ENCODE data around the gene CFAP74.

The CFAP74 gene

DNA sequence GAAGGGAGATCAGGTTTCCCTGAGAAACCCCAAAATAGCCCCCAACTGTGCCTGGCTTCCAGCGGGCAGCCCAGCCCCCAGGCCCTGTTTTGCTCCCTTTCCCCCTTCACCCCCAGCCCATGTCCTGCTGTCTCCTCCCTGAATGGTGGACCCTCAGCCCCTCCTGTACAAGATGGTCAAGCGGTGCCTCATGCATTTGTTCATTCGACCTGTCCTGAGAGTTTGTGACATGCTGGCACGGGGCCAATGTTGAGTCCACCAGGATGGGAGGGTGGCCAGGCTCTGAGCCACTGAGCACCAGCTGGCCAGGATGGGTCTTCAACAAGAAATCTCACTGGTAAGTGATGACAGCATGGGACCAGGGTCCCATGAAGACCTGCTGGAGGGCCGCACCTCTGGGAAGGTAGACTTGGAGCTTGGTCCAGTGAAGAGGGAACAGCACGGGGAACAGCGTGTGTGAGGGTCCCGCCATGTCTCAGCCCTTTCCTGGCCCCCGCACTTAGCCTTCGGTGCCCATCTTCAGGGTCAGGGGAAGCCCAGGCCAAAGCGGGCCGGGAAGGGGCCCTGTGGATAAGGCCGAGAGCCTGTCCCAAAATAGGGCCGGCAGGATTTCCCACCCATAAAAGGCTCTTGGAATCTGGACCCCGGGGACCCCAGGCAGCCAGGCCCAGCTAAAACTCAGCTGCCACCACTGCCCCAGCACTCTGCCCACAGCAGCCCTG lies 88.5 kb downstream of the CFAP74 start, which contains the start of gene CALML6:
Gene CALML6 (plus strand): TSS at position 290 of the 722 bp plus-strand sequence. CDS start 21 bp downstream, at position 311.
- no peak for DNase-seq (ENCODE audit: low read depth)

DNA sequence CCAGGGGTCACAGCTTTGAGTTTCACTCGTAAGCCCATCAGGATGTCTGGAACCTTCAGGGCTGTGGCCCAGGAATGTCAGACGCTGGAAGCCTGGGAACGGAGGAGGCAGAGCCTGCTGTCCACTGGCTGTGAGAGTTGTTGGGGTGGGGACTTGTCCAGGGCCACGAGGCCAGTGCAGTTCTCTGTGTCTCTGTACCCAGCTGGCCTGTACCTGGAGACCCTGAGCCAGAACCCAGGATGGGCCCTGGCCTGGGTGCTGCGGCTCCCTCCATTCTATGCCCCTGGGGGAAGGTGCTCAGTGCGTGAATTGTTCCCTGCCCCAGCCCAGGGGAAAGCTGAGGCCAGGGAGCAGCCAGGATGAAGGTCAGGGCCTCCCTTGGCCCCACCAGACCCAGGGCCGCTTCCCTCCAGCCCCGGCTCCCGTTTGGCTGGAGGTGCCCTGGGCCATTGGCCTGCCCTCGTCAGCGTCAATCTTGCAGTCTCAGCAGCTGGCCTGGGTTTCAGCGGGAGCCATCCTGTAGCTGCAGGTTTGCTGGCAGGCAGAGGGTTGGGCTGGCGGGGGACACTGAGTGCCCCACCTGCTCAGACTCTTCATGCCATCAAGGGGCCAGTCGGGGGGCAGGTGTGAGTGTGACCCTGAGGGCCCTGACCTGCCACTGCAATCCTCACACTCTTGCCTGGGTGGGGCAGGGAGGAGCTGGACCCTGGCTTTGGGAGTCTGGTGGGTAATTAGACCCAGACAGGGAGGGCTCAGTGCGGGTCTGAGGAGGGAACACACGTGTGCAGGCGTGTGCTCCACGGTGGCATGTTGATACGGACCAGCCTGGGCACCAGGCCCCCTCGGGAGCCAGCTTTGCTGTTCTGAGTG lies 89.2 kb downstream of the CFAP74 start:
- no peak for DNase-seq (ENCODE audit: low read depth)

DNA sequence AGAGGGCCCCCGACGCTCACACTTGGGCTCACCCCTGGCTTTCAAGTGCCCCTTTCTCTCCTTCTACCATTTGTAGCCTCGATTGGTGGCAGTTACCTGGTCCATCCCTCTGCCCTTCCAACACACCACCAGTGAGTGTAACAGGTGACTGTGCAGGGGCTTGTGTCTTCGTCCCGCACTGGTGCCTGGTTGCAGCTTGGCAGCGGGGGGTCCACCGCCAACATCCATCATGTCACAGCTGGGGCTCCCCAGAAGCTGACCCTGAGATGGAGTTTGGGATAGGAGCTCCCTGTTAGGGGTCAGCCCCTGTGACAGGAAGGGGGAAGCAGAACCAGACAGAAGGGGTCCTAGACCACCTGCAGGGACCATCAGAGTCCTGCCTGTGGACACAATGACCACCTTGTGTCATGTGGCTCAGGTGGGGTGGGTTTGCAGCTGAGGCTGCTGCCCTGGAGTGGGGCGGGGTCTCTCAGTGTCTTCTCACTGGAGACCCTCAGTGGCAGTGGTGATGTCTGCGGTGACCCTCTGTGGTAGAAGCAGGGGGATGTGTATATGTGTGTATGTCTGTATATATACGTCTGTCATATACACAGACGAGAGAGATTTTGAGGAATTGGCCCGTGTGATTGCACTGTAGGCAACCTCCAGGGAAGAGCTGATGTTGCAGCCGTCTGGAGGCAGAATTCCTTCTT lies 92.1 kb downstream of the CFAP74 start:
- DNase-seq (ENCODE audit: low read depth): no peak

DNA sequence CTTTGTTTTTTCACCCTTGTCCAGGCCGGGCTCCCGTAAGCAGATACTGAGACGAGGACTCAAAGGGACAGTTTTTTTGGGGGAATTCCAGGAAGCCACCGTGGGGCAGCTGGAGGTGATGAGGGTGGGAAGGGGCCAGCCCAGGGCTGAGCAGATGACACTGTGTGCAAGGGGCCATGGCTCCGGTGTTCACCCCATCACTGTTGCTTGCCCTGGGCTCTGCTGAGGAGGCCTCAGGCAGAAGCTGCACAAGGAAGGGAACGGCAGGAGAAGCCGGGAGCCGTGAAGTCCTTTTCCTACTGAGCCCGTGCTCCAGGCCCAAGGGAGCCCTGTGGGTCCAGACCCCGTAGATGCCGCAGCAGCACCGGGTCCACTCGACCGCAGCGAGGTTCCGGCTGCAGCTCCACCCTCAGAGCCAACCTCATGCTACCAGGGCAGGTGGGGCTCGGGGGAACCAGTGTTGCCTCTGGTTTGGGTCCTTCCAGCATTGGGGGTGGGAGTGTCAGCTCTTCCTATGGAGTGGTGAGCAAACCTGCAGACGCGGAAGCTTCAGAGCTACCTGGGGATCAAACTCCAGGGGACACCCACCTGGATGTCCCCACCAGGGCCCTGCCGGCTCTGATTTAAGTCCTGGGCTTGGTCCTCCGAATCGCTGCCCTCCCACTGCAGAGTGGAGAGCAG lies 92.8 kb downstream of the CFAP74 start:
- DNase-seq (ENCODE audit: low read depth): no peak

DNA sequence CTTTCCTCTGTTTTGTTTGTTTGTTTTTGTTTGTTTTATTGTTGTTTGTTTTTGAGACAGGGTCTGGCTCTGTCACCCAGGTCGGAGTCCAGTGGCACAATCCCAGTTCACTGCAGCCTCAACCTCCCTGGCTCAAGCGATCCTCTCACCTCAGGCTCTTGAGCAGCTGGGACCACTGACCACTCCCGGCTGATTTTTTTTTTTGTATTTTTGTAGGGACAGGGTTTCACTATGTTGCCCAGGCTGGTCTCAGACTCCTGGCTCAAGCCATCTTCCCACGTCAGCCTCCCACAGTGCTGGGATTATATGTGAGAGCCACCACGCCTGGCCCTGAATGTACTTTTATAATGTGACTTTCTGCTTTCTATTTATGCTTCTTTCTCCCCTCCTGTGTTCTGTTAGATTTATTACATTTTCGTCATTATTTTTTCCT lies 93.5 kb downstream of the CFAP74 start:
- no peak for DNase-seq (ENCODE audit: low read depth)

DNA sequence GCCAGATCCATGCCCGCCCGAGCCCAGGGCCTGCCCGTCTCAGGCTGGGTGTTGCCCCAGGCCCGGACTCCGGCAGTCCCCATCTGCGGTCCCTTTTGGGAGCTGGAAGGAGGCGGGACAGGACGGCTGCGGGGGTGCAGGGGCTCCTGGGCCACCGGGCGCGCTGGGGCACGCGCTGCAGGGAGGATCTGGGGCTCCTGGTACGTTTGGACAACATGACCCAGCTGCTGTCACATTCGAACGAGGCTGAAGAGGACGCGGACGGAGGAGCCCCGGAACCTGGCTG lies 95.1 kb downstream of the CFAP74 start:
- no peak for DNase-seq (ENCODE audit: low read depth)

DNA sequence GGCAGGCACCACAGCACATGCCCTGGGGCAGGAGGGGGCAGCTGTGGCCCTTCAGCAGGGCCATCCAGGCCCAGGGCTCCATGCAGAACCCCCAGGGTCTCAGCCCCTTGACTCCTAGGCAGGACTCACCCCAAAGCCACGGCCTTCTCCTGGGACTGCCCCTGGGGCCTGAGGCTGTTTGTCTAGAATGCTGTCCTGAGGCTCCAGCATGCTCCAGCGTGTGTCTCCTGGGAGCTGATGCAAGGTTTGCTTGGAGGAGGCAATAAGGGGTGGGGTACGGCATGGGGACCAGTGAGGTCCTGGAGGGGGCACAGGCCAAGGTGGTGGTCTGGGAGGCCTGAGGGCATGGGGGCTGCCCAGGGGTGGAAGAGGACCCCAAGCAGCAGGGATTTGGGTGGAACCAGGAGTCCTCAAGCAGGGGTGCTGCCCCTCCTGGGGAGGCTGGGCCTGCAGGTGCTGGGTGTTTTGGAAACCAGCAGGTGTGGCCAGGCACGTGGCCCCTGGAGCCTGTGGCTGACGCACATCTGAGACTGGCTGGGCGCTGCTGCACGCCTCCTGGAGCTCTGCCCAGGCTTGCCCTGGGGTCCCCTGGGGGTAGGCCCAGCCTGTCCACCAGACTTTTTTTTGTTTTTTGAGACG lies 96.4 kb downstream of the CFAP74 start:
- no peak for DNase-seq (ENCODE audit: low read depth)

DNA sequence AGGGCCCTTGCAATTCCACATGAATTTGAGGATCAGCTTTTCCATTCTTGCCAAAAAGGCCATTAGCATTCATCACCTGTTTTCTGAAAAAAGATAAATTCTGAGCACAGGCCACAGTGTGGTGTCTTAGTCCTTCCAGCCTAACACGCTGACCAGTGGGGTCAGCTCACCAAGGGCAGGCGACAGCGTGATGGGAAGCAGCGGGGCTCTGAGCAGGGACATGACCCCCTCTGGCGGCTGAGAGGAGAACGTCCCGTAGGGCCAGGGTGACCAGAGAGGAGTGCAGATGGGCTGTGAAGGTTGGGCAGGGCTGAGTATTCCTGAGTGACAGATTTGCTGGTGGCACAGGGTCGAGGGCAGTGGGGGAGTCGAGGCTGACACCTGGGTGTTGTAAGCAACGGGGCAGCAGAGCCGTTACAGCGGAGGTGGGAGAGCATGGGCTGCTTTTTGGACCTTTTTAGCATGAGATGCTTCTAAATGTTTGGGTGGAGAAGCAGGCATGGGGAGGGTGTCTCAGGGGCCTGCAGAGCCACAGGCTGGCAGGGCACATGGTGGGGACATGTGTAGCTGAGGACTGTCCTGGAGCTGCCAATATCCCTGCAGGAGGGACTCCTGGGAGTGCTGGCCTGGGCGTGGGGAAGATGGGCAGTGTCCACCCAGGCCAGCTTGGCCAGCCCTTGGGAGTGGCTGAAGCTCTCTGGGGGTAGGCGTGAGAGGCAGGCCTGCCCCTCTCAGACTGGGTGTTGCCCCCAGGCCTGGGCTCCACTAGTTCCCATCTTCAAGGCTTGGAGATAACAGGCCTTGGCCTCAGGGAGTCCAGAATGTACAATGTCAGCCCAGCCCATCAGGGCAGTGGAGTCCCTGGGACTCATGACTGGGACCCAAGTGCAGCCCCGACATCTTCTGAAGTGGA lies 97.1 kb downstream of the CFAP74 start:
- DNase-seq (ENCODE audit: low read depth): peak; percentile 63

DNA sequence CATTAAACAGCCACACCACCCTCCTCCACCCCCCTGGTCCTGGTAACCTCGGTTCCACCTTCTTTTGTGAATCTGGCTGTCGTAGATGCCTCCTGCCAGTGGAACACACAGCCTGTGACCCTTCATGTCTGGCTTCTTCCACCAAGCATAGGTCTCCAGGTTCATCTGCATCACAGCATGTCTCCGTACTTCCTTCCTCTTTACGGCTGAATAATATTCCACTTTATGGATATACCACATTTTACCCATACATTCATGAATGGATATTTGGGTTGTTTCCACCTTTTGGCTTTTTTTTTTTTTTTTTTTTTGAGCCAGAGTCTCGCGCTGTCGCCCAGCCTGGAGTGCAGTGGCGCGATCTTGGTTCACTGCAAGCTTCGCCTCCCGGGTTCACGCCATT lies 100.4 kb downstream of the CFAP74 start:
- DNase-seq (ENCODE audit: low read depth): no peak

DNA sequence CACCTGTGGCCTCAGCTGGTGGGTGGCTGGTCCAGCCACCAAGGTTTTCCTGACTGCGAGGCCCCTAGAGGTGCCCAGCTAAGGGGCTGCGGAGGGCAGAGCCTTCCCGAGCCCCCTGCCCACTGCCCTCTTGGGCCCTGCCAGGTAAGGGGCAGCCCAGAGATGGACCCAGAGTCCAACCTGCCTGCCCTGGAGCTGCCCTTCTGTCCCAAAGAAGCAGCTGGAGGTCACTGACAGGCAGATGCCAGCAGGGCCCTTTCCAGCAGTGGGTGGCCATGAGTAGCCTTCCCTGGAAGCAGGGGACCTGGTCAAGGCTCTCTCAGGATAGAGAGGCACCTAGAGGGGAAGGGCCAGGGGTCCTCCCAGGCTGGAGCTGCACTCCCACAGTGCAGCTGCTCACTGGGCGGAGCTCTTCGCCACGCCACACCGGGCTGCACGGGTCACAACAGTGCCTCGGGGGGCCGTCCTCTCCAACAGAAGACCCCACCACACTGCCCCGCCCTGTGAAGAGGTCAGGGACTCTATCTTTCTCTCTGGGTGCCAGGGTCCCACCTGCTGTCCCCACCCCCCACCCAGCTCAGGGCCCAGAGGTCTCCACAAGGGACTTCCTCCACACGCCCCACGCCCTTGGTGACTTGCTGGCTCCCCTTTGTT lies 101.8 kb downstream of the CFAP74 start:
- DNase-seq (ENCODE audit: low read depth): no peak

DNA sequence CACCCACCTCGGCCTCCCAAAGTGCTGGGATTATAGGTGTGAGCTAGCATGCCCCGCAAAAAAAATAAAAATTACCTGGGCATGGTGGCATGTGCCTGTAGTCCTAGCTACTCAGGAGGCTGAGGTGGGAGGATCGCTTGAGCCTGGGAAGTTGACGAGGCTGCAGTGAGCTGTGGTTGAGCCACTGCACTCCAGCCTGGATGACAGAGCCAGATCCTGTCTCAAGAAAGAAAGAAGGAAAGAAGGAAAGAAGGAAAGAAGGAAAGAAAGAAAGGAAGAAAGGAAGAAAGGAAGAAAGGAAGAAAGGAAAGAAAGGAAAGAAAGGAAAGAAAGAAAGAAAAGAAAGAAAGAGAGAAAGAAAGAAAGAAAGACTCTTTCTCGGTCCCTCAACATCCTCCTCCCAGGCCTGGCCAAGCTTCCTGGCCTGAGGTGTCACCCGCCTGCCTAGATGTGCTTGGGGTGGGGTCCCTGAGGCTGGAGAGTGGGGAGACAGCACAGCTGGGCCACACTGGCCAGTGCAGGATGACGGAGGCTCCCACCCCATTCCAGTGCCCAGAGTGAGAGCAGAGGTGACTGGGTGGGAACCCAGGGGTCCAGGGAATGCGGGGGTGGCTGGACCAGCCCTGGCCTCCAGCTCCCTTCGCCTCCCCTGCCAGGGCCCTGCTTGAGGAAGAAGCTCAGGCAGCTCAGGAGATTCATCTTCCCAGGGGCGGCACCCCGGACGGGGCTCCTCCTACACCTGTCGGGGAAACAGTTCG lies 102.5 kb downstream of the CFAP74 start:
- DNase-seq (ENCODE audit: low read depth): no peak

DNA sequence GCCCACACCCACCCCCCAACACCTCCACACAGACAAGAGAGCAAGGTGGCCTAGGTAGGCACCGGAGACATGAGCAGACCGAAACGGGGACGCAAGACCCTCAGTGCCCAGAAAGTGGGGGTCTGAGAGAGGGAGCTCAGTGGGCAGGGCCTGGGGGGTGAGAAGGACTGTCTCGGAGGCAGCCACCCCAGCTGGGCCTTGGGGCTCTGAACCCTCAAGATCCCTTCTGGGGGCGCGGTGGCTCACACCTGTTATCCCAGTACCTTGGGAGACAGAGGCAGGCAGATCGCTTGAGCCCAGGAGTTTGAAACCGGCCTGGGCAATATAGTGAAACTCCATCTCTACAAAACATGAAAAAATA lies 103.6 kb downstream of the CFAP74 start:
- DNase-seq (ENCODE audit: low read depth): no peak

DNA sequence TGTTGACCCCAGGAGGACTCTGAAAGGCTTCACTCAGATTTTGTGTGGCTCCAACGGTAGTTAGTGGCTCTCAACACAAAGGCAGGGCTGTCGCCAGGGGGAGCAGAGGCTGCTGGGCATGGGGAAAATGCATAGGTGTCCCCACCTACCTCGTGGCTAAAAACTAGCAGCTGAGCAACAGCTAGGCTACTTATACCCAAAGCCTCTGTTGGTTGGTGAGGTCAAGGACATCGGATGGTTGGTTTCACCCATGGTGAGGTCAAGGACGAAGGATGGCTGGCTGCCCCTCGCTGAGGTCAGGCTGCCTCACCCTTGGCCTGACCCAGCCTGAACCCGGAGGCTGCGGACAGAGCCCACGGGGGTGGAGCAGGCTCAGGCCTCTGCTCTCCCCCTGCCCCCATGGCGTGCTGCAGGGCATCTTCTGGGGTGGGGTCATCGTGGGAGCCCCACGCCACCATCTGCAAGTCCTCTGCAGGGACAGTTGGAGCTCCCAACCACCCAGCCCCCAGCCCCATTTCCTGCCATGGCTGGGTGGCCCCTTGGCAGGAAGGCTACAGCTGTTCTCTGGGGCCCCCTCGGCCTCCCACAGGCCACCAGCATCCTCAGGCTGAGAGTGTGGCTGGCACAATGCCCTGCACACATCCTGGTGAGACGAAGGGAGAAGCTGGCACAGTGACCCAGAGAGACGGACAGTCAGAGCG lies 104.2 kb downstream of the CFAP74 start:
- no peak for DNase-seq (ENCODE audit: low read depth)

DNA sequence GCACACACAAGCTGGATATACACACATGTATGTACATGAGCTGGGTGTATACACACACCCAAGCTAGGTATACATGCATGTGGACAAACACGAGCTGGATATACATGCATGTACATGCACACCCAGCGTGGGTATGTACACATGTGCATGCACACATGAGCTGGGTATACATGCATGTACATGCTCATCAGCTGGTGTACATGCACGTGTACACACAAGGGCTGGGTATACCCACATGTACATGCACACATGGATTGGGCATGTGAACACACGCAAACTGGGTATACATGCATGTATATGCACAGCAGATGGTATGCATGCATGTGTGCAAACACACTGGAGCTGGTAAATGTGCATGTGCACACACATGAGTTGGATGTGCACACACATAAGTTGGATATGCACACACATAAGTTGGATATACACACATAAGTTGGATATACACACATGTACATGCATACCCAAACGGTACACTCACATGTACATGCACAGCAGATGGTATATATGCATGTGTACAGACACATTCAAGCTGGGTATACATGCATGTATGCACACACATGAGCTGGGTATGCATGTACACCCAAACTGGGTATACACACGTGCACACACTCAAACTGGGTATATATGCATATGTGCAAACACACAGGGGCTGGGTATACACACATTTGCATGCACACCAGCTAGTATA lies 105.2 kb downstream of the CFAP74 start:
- no peak for DNase-seq (ENCODE audit: low read depth)

DNA sequence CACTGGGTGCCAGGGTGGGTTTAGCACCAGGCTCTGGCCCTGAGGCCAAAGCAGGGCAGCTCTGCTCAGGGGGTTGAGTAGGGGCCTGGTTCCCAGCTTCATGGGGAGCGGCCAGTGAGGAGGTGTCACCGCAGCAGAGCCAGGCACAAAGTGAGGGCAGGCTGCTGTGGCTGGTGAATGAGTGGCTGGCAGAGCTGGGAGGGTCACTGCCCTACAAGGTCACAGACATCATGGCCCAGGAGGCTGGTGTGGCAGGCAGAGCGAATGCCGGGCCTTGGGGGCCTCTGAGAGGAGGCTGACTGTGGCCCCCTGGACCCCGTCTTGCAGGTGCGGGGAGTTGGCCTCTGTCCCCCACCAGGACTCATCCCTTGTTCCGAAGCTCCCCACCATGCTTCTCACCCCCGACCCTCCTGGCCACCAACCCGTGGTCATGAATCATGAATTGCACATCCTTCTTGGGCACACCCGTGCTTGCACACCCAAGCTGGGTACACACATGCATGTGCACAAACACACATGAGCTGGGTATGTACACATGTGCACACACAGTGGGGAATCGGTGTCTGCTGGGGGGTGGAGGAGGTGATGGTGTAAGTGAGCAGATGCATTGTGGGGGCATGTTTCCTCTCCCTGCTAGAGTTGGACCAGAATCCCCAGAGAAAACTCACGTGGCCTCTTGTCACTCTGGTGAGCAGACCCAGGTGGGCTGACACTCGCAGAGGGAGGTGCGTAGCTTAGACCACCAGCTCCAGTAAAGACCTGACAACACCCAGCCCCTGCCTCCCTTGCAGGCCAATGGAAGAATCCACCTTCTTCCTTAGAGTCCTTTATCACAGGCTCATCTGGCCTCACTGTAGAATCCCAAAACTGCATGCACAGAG lies 107.9 kb downstream of the CFAP74 start:
- no peak for DNase-seq (ENCODE audit: low read depth)

DNA sequence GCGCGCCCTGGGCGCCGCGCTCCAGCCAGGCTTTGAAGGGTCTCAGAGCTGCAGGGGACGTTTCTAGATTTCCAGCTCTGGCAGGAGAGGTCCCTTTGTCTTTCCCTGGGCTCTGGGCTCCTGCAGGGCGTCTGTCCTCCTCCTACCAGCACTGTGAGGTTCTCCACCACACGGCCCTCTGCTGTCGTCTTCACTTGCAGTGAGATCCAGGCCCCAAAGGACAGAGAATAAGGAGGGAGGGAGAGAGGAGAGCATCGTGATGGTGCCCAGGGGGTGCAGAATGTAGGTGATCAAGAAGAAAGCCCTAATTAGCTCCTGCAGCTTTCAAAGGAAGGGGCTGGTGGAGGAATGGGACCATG lies 108.5 kb downstream of the CFAP74 start:
- DNase-seq (ENCODE audit: low read depth): no peak

DNA sequence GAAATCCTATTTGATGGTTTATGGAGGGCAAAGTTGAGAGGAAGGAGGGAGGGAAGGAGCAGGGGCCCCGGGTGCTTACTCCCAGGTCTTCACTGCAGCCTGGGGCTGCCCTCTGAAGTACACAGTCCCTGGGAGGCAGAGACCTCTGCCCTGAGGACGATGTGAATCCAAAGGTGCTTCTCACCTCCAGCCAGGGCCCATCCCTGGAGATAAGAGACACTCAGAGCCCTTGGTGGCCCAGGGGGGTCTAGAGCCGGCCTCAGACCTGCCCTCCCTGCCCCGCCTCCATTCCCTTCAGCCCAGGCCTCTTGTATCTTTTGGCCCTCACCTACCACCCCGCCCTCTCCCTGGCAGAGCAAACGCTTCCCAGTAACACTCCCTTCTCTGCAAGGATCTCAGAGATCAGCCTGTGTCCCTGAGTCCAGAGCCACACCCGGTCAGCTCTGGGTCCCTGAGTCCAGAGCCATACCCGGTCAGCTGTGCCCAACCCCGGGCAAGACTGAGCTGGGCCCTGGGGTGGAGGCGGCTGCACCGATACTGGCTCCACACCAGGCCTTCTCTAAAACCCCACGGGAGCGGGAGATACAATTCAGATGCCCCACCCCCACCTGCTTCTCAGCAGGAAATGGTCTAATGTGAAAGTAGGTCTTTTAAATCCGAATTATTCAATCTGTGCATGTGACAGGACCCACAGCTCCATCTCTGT lies 109.1 kb downstream of the CFAP74 start:
- no peak for DNase-seq (ENCODE audit: low read depth)

All from activated T-cell treated with anti-CD3 and anti-CD28 coated beads for 48 hours (primary cell).